T1000 (cell line): ENCODE measurements around the gene PPP1R27.

ENCODE experiments used
- DNase-seq: peaks from one replicate; lab custom pipeline; 2025; ENCODE audit warnings: mixed read lengths; lab: John Stamatoyannopoulos, UW

The PPP1R27 gene

DNA sequence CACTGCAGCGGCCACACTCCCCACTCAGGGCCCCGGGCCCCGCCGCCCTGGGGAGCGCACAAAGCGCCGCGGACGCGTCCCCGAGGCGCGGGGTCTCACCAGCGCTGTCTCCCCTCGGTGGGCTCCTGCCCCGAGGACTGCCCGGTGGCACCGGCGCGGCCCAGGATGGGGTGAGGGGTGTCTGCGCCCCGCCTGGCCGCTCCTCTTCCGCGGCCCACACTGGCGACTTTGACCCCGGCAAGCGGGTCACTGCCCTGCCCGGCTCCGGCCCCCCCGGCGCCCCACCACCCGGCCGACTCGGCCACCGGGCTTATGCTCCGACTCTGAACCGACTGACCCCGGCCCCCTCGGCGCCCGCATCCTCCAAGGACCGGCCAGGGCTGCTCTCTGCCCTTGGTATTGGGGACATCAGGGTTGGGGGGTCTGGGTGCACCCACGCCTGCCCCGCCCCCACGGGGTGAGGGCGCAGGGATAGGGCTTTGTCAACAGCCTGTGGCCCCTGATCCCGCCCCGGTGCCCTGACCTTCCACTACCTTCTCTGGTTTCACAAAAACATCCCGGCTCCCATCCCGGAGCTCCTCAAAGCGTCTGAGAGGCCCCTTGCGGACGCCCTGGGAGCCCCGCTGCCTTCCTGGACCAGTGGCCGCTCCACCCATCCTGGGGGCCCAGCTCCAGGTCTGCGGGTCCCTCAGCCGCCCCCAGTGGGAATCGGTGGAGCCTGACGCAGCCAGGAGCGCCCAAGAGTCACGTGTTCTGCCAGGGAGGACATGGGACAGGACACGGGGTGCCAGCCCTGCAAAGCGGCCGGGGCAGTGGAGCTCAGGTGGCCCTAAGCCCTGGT, 30.1 kb downstream of the PPP1R27 start:
- DNase-seq, result no peak

DNA sequence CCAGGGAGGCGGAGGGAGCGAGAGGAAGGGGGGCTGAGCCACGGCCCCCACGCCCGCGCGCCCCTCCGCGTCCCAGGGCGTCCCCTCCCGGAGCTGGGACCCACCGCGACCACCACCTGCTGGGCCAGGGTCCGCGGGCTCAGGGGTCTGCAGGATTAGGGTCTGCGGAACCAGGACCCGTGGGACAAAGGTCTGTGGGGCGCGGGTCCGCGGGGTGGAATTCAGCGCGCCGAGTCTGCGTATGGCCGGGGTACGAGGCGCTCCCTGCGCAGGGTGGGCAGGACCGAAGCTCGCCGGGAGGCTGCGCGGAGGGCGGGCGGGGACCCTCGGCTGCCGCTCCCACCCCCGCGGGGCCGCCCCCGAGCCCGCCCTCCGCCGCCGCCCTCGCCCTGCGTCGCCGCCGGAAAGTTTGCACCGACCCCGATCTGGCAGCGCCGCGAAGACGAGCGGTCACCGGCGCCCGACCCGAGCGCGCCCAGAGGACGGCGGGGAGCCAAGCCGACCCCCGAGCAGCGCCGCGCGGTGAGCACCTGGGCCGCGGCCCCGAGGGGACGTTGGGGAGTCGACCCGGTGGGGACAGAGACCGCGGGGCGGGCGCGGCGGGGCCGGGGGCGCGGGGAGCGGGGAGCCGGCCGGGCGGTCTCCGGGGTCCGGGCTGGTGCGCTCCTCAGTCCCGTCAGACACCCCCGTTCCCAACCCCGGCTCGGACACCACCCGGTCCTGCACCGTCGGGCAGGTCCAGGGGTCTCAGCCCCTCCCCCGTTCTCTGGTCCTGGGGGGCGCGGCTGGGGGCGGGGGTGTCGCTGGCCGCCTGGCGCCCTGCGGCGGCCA, 30.9 kb downstream of the PPP1R27 start, which contains the start of gene GCGR:
Gene GCGR (plus strand): TSS at position 423 of the 831 bp plus-strand sequence. CDS start 4,869 bp downstream, outside the sequence.
- DNase-seq, result no peak

DNA sequence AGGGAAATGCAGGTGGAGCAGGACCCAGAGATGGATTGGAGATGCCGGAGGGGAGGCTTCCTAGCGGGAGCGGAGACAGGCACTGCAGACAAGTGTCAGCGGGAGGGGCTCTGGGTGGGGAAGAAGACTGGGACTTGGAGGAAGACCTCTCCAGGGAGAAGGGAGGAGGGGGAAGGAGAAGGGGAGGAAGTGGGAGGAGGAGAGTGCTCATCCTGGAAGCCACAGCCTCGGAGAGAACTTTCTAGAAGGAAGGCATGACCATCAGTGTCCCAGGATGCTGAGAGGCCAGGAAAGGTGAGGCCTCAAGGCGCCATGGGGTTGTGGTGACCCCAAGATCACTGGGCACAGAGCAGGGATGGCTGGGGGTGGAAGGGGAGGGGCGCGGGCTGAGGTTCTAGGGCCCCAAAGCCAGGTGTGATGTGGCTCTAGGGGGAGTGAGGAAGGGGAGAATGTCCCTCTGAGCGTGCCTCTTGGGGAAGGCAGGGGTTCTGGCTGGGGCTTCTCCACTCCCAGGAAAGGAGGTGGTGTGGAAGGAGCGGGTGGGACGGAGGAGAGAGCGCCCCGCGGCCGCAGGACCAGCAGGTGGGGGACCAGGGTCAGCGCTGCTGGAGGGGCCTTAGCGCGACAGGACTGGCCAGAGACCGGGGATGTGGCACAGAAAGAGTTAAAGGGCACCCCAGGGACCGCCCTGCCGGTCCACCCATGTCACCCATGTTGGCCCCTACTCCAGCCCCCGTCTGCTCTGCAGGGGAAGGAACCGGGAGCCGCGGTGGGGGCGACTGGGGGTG, 31.8 kb downstream of the PPP1R27 start:
- DNase-seq, result no peak

DNA sequence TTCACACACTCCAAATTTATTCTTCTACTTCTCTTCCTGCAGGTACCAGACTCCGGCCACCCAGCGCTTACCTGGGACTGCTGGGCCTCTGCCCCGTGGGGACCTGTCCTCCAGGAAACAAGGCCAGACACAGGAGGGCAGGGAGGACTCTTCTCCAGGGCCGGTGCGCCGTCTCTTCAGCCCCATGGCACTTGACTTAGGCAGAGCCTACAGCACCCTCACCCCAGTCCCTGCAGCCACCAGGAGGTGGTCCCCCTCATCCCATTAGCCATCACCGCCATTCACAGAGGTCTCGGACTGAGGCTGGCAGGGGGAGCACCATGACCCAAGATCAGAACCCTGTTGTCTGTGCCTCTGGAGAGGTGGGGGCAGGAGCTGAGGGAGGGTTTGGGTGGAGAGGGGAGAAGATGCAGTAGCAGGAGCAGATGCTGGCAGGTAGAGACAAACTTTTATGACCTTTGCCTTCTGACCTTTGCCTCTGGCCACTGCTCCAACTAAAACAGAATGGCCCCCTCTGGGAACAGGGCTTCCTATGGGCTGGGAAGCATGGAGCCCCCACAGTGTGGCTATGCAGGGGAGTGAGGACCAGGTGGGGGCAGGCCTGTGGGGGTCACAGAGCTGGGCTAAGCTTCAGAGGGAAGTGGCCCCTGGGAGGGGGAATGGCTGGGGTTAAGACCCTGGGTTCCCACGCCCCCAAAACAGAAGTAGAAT, 32.6 kb downstream of the PPP1R27 start:
- DNase-seq, result no peak

DNA sequence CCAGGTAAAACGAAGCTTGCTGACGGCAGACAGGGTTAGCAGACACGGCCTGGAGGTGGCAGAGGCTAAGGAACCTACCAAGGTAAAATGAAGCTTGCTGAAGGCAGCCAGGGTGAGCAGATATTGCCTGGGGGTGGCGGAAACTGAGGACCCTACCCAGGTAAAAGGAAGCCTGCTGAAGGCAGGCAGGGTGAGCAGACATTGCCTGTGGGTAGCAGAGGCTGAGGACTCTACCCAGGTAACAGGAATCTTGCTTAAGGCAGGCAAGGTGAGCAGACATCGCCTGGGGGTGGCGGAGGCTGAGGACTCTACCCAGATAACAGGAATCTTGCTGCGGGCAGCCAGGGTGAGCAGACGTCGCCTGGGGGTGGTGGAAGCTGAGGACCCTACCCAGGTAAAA, 33.5 kb downstream of the PPP1R27 start:
- DNase-seq, result no peak

DNA sequence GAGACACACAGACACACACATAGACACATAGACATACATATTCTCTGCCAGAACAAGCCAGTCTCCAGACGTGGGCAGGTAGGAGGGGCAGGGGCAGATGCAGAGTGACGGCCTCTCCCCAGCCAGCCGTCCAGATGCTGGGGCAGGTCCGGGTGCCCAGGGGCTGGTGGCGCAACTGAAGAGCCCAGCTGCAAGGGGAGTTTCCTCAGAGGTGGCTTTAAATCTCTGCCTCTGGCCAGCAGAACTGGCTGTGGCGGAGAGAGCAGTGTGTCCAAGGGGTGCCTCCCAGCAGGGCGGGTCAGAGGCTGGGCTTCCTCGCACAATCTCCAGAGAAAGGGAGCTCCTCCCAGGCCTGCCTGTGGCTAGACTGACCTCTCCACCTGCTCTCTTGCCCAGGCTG, 40.3 kb downstream of the PPP1R27 start:
- no peak for DNase-seq

DNA sequence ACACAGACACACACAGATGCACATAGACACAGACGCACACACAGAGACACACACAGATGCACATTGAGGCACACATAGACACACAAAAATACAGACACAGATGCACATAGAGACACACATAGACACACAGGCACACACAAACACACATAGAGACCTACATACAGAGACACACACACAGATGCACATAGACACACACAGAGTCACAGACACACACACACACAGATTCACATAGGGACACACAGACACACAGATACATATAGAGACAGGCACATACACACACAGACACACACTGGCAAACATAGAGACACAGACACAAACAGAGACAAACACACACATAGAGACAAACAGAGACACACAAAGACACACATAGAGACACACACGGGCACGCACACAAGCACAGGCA, 40.8 kb downstream of the PPP1R27 start:
- no peak for DNase-seq

DNA sequence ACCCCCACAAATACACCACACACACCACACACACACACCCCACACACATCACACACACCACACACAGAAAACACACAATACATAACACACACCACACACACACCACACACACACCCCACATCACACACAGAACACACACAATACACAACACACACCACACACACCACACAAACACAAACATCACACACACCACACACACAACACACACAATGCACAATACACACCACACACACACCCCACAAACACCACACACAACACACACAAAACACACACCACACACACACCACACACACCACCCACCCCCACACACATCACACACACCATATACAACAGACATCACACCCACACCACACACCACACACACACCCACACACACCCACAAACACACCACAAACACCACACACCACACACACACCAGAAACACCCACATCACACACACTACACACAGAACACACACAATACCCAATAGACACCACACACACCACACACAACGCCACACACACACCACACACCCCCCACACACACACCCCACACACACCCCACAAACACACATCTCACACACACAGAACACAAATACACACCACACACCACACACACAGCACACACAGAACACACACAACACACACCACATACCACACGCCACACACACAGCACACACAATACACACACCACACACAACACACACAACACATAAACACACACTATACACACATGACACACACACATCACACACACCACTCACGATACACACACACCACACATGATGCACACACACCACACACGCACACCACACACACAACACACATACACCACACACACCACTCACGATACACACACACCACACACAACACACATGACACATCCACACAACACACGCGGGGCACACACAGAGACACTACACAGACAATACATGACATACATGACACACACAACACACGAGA, 41.9 kb downstream of the PPP1R27 start:
- DNase-seq, result no peak
